GM19238 (cell line): ENCODE data around the gene G0S2.
"Not testable (repeated sequence)": the region's sequence is repeated elsewhere in the genome, so short reads cannot be mapped to it uniquely, and the experiment has no call there.

Source experiments
- DNase-seq: peaks from one replicate; pipeline ENCODE4 v3.0.0; 2011; ENCODE audit warnings: low spot score; ENCODE audit not compliant: insufficient read length

Gene G0S2

GRCh38 chr1:209675565-209676154 lies 448 bp downstream of the G0S2 start:
- DNase-seq, result no peak

GRCh38 chr1:209678981-209679539 lies 3.8 kb downstream of the G0S2 start:
- no peak for DNase-seq

GRCh38 chr1:209685821-209686220 lies 10.6 kb downstream of the G0S2 start:
- DNase-seq, result no peak

GRCh38 chr1:209686322-209686721 lies 11.1 kb downstream of the G0S2 start:
- no peak for DNase-seq

- no peak for DNase-seq
These were observed 13.6 kb downstream of the G0S2 start for GRCh38 chr1:209688746-209689234.

- no peak for DNase-seq
These were observed 14.3 kb downstream of the G0S2 start for GRCh38 chr1:209689477-209689876.

GRCh38 chr1:209691237-209691636 lies 16.0 kb downstream of the G0S2 start:
- DNase-seq, result no peak

GRCh38 chr1:209692296-209692695 lies 17.1 kb downstream of the G0S2 start:
- DNase-seq, result no peak

GRCh38 chr1:209692745-209693504 lies 17.7 kb downstream of the G0S2 start:
- peak; percentile 56 for DNase-seq

- DNase-seq, result no peak
These were observed 21.5 kb downstream of the G0S2 start for GRCh38 chr1:209696673-209697072.

GRCh38 chr1:209697126-209697525 lies 21.9 kb downstream of the G0S2 start:
- DNase-seq, result no peak

GRCh38 chr1:209700686-209701085 lies 25.5 kb downstream of the G0S2 start:
- not testable (repeated sequence) for DNase-seq

- no peak for DNase-seq
These were observed 27.6 kb downstream of the G0S2 start for GRCh38 chr1:209702832-209703231.

- no peak for DNase-seq
These were observed 28.8 kb downstream of the G0S2 start for GRCh38 chr1:209703834-209704504.

GRCh38 chr1:209704584-209704983 lies 29.4 kb downstream of the G0S2 start, which contains the start of gene HSD11B1:
HSD11B1 (plus strand) TSS chr1:209704846; CDS start chr1:209704943, 97 bp downstream.
- DNase-seq, result no peak

GRCh38 chr1:209705033-209705598 lies 29.9 kb downstream of the G0S2 start:
- DNase-seq, result no peak

- no peak for DNase-seq
These were observed 31.4 kb downstream of the G0S2 start for GRCh38 chr1:209706622-209707021.

GRCh38 chr1:209707308-209707707 lies 32.1 kb downstream of the G0S2 start:
- no peak for DNase-seq

GRCh38 chr1:209708297-209708696 lies 33.1 kb downstream of the G0S2 start:
- no peak for DNase-seq

- DNase-seq, result no peak
These were observed 34.9 kb downstream of the G0S2 start for GRCh38 chr1:209710093-209710492.

GRCh38 chr1:209710847-209711246 lies 35.6 kb downstream of the G0S2 start:
- DNase-seq, result no peak

- no peak for DNase-seq
These were observed 39.1 kb downstream of the G0S2 start for GRCh38 chr1:209714338-209714737.
